Peyer's patch (tissue), 4 donors: Measurements from ENCODE around the gene ATP5IF1.
A peak's percentile ranks its signal among the peaks of the same experiment; 100 is the strongest.

Source experiments
- CTCF ChIP-seq, 6 experiments: fragments of 450-650 bp in 4 of 6; fragments of 200-600 bp in 2 of 6; sonication (generic) in 1 of 6; IDR thresholded peaks; one replicate each; pipeline ENCODE4 v1.5.1; 2017 to 2019; ENCODE audit warnings: antibody characterized with exemption in 6 of 6, mild to moderate bottlenecking in 3 of 6, moderate library complexity in 1 of 6
- POLR2A ChIP-seq, 2 donors: fragments of 450-650 bp; IDR thresholded peaks; one replicate each; pipeline ENCODE4 v1.5.1; 2017; ENCODE audit warnings: antibody characterized with exemption in 2 of 2, mild to moderate bottlenecking in 2 of 2, moderate library complexity in 2 of 2

GRCh38 chr1:28235755-28236655 lies at the start of gene ATP5IF1:
- TF ChIP-seq CTCF (IDR thresholded peaks at IDR 0.05) = no peak
- peak; percentile 88 to 96 for TF ChIP-seq POLR2A (IDR thresholded peaks at IDR 0.05)
